Measurements from ENCODE around the gene RNASEH1.

The RNASEH1 gene

DNA sequence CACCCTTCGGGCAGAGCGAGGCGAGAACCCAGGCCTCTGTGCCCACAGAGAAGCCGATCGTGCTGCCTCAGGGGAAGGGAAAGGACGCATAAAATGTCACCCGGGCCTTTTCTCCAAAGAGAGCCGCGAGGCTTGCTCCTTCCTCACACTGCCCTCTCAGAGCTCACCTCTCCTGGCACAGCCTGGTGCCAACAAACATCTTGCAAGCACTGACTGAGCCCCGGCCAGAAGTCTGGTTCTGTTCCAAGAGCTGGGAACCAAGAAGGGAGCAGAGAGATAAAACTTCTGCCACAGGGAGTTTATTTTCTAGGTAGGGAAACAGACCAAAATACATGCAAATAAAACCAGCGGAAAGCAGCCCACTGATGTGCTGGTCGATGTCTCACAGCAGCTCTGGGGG is 25.2 kb downstream of the RNASEH1 start:
- no peak for TF ChIP-seq CTCF (IDR thresholded peaks at IDR 0.05; ENCODE audit: insufficient read depth, low read depth, low read length, missing control alignments)
- DNase-seq (ENCODE audit: low read depth) = no peak
- no peak overlapping the region for H3K4me3 ChIP-seq (ENCODE audit: low read depth, low read length)

DNA sequence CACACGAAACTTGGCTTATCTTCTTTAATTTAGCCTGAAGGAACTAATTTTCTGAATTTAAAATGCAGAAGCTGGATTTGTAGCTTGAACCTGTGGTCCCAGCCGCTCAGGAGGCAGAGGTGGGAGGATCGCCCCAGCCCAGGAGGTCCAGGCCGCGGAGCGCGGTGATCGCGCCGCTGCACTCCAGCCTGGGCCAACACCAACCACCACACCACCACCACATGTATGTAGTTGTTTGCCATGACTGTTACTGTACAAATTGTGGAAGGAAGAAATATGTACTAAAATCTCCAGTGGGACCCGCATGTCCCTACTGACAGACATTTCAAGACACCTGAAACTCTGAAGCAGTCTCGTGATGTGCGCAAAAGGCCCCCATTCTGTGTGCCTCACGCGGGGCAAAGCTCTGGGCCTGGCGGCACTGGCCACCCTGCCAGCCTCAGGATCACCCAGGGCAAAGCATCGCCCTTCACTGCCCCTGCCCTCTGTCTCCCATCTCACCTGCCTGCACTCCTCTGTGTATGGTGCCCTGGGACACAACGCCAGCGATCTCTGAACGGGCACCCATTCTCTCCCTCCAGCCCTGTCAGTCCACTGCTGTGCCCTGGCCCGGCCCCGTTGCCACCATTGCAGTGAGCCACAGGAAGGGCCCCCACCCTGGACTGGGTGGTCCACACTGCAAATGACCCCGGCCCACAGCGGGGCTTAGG is 28.7 kb downstream of the RNASEH1 start:
- no peak overlapping the region for H3K4me3 ChIP-seq (ENCODE audit: low read depth, low read length)
- TF ChIP-seq CTCF (IDR thresholded peaks at IDR 0.05; ENCODE audit: insufficient read depth, low read depth, low read length, missing control alignments) = no peak
- DNase-seq (ENCODE audit: low read depth) = no peak

DNA sequence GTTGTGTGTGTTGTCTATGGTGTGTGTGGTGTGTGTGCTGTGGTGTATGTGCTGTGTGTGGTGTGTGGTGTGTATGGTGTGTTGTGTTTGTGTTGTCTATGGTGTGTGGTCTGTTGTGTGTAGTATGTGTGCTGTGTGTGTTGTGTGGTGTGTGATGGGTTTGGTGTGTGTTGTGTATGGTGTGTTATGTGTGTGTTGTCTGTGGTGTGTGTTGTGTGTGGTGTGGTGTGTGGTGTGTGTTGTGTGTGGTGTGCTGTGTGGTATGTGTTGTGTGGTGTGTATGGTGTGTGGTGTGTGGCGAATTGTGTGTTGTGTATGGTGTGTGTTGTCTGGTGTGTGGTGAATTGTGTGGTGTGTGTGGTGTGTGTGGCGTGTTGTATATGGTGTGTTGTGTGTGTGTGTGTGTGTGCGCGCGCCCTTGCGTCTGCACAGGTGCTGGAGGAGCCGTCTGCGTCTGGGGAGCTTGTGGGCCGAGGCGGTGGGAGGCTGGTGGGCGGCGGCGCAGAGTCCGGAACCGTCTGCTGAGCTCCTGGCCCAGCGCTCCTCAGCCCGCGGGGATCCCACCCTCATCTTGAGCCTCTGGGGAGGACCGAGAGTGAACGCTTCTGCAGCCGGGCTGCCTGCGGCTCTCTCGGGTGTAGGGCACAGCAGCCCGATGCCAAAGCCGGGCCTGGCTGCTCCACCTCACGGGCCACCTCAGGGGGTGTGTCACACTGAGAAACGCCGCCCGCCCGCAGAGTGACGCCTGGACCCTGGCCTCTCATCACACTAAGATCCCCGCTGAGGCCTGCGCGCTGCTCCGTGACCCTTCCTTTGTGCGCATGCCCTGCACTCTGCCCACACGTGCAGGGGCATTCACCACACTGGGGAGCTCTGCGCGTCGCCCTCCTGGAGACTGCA is 30.0 kb downstream of the RNASEH1 start:
- DNase-seq (ENCODE audit: low read depth) = no peak
- no peak for TF ChIP-seq CTCF (IDR thresholded peaks at IDR 0.05; ENCODE audit: insufficient read depth, low read depth, low read length, missing control alignments)
- H3K4me3 ChIP-seq (ENCODE audit: low read depth, low read length) = no peak overlapping the region

DNA sequence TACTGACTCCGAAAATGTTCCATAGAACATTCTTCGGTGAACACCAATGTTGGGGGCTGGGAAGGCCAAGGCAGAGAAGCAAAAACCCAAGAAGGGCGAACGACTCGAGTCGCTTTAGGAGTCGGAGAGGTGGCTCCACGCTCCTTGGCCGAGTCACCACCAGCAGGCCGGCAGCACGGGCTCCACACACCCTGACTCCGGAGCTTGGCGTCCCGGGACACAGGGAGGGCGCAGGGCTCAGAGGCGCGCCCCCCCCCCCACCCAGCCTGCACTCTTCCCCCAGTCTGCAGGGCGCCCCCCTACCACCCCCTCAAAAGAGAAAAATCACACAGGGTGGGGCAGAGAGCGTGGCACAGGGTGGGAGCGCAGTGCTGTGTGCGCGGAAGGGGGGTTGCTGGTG is 31.3 kb downstream of the RNASEH1 start:
- H3K4me3 ChIP-seq (ENCODE audit: low read depth, low read length) = no peak overlapping the region
- no peak for TF ChIP-seq CTCF (IDR thresholded peaks at IDR 0.05; ENCODE audit: insufficient read depth, low read depth, low read length, missing control alignments)
- no peak for DNase-seq (ENCODE audit: low read depth)

GRCh38 chr2:3523551-3524041 is 34.5 kb downstream of the RNASEH1 start:
- no peak overlapping the region for H3K4me3 ChIP-seq (ENCODE audit: low read depth, low read length)
- TF ChIP-seq CTCF (IDR thresholded peaks at IDR 0.05; ENCODE audit: insufficient read depth, low read depth, low read length, missing control alignments) = no peak
- DNase-seq (ENCODE audit: low read depth) = no peak

DNA sequence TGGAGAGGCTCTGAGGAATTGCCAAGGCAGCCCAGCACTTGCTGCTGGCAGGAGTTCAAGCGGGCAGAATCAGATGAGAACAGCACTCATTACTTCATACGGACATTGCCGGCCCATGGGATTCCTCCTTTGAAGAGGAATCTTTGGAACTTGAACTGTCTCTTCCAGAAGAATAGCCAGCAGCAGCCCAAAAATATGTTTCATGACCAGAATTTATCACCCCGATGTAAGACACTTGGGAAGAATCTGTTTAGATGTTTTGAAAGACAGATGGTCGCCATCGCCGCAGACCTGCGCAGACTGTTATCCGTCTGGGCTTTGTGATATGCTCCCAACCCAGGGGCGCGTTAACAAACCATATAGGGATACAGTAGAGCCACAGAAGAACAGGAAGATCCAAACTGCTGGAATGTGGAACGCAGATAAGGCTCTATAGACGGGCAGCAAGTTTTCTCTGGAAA is 35.1 kb downstream of the RNASEH1 start:
- no peak for TF ChIP-seq CTCF (IDR thresholded peaks at IDR 0.05; ENCODE audit: insufficient read depth, low read depth, low read length, missing control alignments)
- no peak for DNase-seq (ENCODE audit: low read depth)
- no peak overlapping the region for H3K4me3 ChIP-seq (ENCODE audit: low read depth, low read length)
